NCI-H2196 (cell line): Measurements from ENCODE around the gene PUSL1.

Source experiments
- DNase-seq: peaks from one replicate; lab custom pipeline; 2025; ENCODE audit not compliant: unreplicated experiment; lab: John Stamatoyannopoulos, UW

PUSL1 gene

DNA sequence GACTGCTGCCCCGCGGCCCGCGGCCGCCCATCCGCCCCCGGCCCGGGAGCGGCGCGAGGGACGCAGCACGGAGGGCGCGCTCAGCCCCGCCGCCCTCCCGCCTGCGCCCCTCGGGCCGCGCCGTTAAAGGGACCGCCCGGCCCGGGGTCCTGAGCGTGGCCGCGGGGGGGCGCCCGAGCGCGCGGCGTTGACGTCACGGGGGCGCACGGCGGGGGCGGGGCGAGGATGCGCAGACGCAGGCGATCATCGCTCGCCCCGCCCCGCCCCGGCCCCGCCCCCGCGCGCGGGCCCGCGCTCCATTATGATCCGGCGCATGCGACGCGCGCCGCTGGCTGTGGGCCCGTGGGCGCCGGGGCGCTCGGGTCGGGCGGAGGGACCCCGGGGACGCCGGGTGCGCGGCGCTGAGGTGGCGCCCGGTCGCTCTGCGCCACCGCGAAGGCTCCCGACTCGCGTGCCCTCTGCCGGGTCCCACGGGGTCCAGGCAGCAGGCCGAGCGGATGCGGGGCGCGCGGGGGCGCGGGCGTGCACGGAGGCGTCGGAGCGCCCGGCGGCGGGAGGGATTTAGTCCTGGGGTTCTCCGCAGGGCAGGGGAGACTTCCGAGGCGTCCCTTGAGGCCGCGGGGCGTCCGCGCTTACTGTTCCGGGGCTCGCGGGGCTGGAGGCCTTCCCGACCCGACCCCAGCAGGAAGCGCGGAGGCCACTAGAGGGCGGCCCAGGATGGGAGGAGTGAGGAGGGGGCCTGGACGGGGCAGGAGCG is 41.0 kb downstream of the PUSL1 start, which contains the start of gene DVL1:
DVL1 (minus strand) TSS at position 163 of the 757 bp plus-strand sequence. CDS start 353 bp downstream, outside the sequence.
- DNase-seq, result peak; percentile 68

DNA sequence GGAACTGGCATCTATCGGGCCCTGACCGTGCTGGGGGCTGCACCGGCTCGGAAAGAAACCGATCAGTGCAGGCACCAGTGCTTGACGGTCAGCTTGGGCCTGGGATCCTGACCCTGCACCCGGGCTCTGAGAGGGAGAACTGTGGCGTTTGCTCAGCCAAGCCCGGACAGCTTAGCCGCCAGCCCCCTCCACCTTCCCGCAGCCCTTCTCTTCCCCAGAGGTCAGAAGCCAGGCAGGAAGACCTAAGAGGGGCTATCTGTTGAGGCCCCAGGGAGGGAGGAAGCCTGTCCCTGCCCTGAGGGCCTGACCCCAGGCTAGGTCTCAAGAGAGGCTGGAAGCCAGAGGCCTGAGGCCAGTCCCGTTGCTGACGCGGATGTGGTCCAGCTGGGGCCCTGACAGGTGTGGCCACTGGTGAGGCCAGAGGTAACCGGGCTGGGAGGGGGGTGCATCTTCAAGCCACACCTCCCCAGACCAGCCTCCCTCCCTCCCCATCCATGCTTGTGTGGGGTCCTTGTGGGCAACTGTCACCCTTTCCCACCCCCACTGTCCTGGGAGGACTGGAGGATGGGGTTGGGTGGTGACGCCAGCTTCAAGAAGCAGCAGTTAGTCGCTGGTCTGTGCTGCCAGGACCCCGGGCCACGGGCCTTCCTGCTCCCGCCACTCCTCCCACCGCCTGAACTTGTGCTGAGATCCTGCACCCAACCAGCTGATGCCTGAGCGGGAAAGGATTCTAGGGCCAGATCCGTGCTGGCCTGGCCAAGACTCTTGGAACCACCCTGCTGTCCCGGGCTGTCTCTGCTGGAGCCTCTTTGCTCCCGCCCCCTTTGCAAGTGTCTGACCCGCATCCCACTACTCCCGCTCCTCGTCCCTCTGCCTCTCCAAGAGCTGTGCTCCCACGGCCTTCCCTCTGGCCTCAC is 43.4 kb downstream of the PUSL1 start:
- DNase-seq, result no peak

GRCh38 chr1:1352786-1353388 is 44.5 kb downstream of the PUSL1 start:
- no peak for DNase-seq

DNA sequence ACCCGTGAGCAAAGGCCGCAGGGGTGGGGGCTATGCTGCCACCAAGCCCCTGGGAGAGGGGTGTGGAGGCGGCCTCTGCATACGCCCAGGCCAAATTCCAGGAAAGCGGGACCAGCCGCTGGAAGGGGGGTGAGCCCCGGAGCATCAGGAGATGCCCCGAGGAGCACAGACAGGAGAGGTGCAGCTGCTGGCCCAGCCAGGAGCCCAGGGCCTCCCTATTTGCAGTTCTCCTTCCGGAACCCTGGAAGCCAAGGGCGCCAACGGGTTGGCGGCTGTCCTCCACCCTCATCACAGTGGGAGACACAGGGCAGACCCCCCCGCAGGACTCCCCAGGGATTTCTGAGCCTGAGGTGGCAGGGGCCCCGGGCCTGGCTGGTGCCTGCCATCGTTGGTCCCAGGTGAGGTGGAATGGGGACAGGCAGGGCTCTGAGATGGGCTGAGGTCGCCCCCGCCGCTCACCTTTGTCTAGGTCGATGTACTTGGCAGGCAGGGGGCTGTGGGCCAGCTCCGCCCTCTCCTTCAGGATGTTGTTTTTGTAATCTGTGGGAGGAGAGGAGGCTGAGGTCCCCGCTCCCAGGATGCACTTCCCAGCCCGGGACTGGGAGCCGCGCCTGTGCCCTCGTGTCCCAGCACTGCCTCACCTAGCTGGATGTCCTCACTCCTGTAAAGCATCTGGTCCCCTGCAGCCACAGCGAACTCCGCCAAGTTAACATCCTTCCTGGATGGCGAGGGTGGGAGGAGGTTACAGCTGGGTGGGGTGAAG is 45.2 kb downstream of the PUSL1 start:
- no peak for DNase-seq

- DNase-seq, result no peak
Measured at GRCh38 chr1:1354271-1355247, 46.2 kb downstream of the PUSL1 start.

DNA sequence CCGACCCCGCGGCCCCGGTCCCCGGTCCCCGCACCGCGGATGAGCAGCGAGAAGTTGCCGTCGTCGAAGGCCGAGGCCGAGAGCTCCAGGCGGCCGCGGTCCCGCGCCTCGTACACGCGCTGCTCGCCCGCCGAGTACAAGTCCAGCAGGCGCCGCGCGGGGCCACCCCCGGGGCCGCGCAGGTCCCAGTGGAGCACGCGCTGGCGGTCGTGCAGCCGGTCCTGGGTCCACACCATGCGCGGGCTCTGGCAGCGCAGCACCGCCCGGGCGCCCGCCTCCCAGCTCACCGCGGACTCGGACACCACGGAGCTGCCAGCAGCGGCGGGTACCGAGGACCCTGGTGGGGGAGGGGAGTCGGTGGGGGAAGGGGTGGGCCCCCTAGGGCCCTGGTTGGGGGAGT is 47.0 kb downstream of the PUSL1 start:
- DNase-seq, result peak; percentile 73

GRCh38 chr1:1356166-1356795 is 47.9 kb downstream of the PUSL1 start:
- DNase-seq, result no peak

DNA sequence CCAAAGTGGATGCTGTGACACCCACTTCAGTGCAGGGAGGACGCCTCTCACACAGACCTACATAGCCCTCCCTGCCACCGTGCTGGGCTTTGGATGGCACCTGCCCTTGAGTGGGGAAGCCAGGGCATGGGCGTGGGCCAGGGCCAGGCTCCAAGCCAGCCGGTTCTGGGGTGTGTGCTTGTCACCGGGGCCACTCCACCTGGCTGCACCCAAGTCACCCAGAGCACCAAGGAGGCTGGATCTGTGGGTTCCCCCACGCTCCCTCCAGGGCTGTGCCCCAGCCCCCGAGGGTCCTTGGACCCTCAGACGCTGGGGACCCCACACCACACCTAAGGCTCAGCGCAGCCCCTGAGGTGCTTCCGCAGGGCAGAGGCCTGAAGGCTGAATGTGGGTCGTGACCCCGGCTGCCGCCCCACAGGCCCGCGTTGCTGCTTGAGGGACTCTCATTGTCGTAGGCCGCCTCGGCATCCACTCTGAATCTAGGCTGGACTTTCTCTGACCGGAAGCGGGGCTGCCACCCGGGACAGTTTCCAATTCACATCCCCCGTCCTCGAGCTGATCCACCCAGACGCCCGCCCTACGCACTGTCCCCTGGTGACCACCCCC is 48.5 kb downstream of the PUSL1 start:
- DNase-seq, result peak; percentile 20

- no peak for DNase-seq
Measured at GRCh38 chr1:1357871-1358432, 49.6 kb downstream of the PUSL1 start.

GRCh38 chr1:1358433-1359271 is 50.3 kb downstream of the PUSL1 start, which contains the start of gene MXRA8:
Gene MXRA8 (minus strand): TSS chr1:1358555. CDS start chr1:1358504, 51 bp downstream.
- no peak for DNase-seq

DNA sequence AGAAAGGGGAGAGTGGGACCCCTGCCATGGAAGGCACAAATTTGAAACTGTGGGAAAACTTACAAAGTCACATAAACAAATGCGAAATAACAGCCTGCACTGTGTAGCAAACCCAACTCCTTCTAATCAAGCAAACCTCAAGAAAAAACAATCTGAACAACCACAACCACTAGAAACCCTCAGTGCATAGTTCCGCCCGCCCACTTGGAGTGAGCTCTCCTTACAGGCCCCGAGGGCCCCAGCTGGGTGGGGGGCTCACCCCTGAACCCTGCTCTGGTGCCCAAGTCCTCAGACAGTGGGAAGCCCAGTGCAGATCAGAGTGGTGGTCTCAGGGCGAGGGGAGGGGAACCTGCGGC is 50.9 kb downstream of the PUSL1 start:
- DNase-seq, result no peak

GRCh38 chr1:1359664-1360468 is 51.5 kb downstream of the PUSL1 start:
- no peak for DNase-seq

GRCh38 chr1:1360506-1361169 is 52.2 kb downstream of the PUSL1 start:
- peak; percentile 19 for DNase-seq
